Thyroid gland (tissue), 4 donors: Measurements from ENCODE around the gene SCAANT1.

Experiments
- CTCF ChIP-seq, 6 experiments: fragments of 200-600 bp in 3 of 6; fragments of 450-650 bp in 3 of 6; sonication (generic) in 3 of 6; IDR thresholded peaks; one replicate each; pipeline ENCODE4 v1.5.1; 2016 to 2019; ENCODE audit warnings: antibody characterized with exemption in 6 of 6, mild to moderate bottlenecking in 2 of 6, inconsistent platforms in 1 of 6, moderate library complexity in 1 of 6
- POLR2A ChIP-seq, 2 donors: fragments of 450-650 bp; IDR thresholded peaks; one replicate each; pipeline ENCODE4 v1.6.1; 2017; ENCODE audit warnings: antibody characterized with exemption in 2 of 2, mild to moderate bottlenecking in 2 of 2, moderate library complexity in 1 of 2

- TF ChIP-seq POLR2A (IDR thresholded peaks at IDR 0.05) (no peak), CTCF (IDR thresholded peaks at IDR 0.05) (no peak)
These were observed 34.3 kb downstream of the SCAANT1 start for GRCh38 chr3:63877737-63878393.
